ENCODE measurements around the gene GRID2.

DNA sequence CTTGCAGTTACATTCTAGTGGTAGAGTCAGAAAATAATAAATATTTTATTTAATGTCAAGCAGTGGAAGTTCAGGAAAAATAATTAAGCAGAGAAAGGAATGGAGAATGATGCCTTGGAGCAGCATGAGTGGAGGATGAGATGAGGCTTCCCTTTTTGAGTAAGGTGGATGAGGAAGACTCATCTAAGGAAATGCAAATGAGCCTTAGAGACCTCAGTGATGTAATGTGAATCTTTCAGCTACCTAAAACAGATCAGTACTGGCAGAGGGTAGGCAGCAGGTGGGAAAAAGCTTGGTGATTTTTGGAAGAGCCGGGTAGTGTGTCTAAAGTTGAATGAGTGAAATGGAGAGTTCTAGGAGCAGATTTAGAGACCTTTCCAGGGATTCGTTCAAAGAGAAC lies 118.2 kb downstream of the GRID2 start:
- no peak for TF ChIP-seq EZH2phosphoT487 (IDR thresholded peaks at IDR 0.05; ENCODE audit: low read length)
- TF ChIP-seq, protein P1, sequence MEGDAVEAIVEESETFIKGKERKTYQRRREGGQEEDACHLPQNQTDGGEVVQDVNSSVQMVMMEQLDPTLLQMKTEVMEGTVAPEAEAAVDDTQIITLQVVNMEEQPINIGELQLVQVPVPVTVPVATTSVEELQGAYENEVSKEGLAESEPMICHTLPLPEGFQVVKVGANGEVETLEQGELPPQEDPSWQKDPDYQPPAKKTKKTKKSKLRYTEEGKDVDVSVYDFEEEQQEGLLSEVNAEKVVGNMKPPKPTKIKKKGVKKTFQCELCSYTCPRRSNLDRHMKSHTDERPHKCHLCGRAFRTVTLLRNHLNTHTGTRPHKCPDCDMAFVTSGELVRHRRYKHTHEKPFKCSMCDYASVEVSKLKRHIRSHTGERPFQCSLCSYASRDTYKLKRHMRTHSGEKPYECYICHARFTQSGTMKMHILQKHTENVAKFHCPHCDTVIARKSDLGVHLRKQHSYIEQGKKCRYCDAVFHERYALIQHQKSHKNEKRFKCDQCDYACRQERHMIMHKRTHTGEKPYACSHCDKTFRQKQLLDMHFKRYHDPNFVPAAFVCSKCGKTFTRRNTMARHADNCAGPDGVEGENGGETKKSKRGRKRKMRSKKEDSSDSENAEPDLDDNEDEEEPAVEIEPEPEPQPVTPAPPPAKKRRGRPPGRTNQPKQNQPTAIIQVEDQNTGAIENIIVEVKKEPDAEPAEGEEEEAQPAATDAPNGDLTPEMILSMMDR (IDR thresholded peaks at IDR 0.05; ENCODE audit: low read length), result no peak

Measured in MM.1S (cell line).